MG63 (cell line): ENCODE measurements around the gene ZNHIT1. TPM values are rescaled to one million over a fixed set of nuclear protein-coding genes. Genes with fewer than 3 reads are reported as not detected.

ENCODE experiments used
- total RNA-seq: library from RNA; depleted of rRNA; stranded (reverse); fragments of >200 nt; shearing (Covaris generic); gene quantifications from 2 replicates; pipeline ENCODE4 v1.2.3, GENCODE V29; 2014; ENCODE audit warnings: low replicate concordance; rRNA removed

ZNHIT1 gene
- total RNA-seq, 1 experiment from 2014 or later: 64.6 TPM

Other genes with a start within 250 kb of the ZNHIT1 start
- gene MUC12, start 248.6 kb upstream of the ZNHIT1 start, total RNA-seq: not detected in 2 replicates
- gene MUC17, start 198.1 kb upstream of the ZNHIT1 start, total RNA-seq: not detected in 2 replicates
- 2.3 and 25.4 TPM in 2 replicates for gene TRIM56, start 132.7 kb upstream of the ZNHIT1 start, total RNA-seq
- 59.2 and 73.4 TPM in 2 replicates for gene SERPINE1, start 91.1 kb upstream of the ZNHIT1 start, total RNA-seq
- gene AP1S1, start 63.7 kb upstream of the ZNHIT1 start, total RNA-seq: 153 and 159 TPM in 2 replicates
- 0.63 TPM in 1 of 2 replicates, not detected in the other for gene VGF, start 52.6 kb upstream of the ZNHIT1 start, total RNA-seq
- gene NAT16, start 37.9 kb upstream of the ZNHIT1 start, total RNA-seq: not detected in 2 replicates
- not detected in 2 replicates for gene MOGAT3, start 17.1 kb upstream of the ZNHIT1 start, total RNA-seq
- 25.6 and 53.1 TPM in 2 replicates for gene PLOD3, start 584 bp upstream of the ZNHIT1 start, total RNA-seq
- gene CLDN15, start 19.6 kb downstream of the ZNHIT1 start, total RNA-seq: 0.54 and 4.1 TPM in 2 replicates
- 89.9 and 96.4 TPM in 2 replicates for gene FIS1, start 26.9 kb downstream of the ZNHIT1 start, total RNA-seq
- gene IFT22, start 103.6 kb downstream of the ZNHIT1 start, total RNA-seq: 15.6 and 21.1 TPM in 2 replicates
- gene COL26A1, start 144.7 kb downstream of the ZNHIT1 start, total RNA-seq: 1.2 TPM in 1 of 2 replicates, not detected in the other